Tibial nerve (tissue), 4 donors: Measurements from ENCODE around the gene REN. TPM values are rescaled to one million over a fixed set of nuclear protein-coding genes. Genes with fewer than 3 reads are reported as not detected.

ENCODE experiments used
- DNase-seq, 2 donors: peaks; one replicate each; pipeline ENCODE4 v3.0.0-alpha.2; 2019; ENCODE audit warnings: low spot score in 2 of 2
- H3K27ac ChIP-seq, 4 donors: fragments of 200-600 bp; sonication (generic) in 3 of 4; one replicate each; pipeline ENCODE4 v1.5.1; 2017 to 2019; ENCODE audit warnings: mild to moderate bottlenecking in 1 of 4
- H3K27me3 ChIP-seq, 2 donors: fragments of 200-600 bp; sonication (generic) in 1 of 2; one replicate each; pipeline versions ENCODE4 v1.5.1 to v1.6.0; 2017 to 2019
- H3K36me3 ChIP-seq, 3 donors: fragments of 200-600 bp; sonication (generic); one replicate each; pipeline ENCODE4 v1.5.1; 2018 to 2019
- H3K4me1 ChIP-seq, 4 donors: fragments of 200-600 bp; sonication (generic) in 3 of 4; one replicate each; pipeline ENCODE4 v1.5.1; 2017 to 2019
- H3K4me3 ChIP-seq, 4 donors: fragments of 200-600 bp; sonication (generic) in 3 of 4; one replicate each; pipeline ENCODE4 v1.5.1; 2017 to 2019; ENCODE audit warnings: mild to moderate bottlenecking in 1 of 4, moderate library complexity in 1 of 4
- H3K9me3 ChIP-seq, 4 donors: fragments of 200-600 bp; sonication (generic) in 3 of 4; one replicate each; pipeline ENCODE4 v1.5.1; 2017 to 2019
- EP300 ChIP-seq, 2 donors: sonication (generic); formaldehyde crosslinking; IDR thresholded peaks; one replicate each; pipeline ENCODE4 v1.6.1; 2017; ENCODE audit warnings: antibody characterized with exemption in 2 of 2, mild to moderate bottlenecking in 1 of 2
- POLR2A ChIP-seq, 2 donors: fragments of 450-650 bp; IDR thresholded peaks; one replicate each; pipeline ENCODE4 v1.6.1; 2017; ENCODE audit warnings: antibody characterized with exemption in 2 of 2, mild to moderate bottlenecking in 2 of 2, moderate library complexity in 2 of 2
- WGBS, 2 donors: methylation state at CpG; one replicate each; pipeline ENCODE4 v1.1.5; 2018; 5-methylcytosine and 5-hydroxymethylcytosine counted together
- total RNA-seq, 4 donors: library from RNA; depleted of rRNA; stranded (reverse); fragments of >200 nt; gene quantifications; one replicate each; pipeline ENCODE4 v1.1.0, GENCODE V29; 2016
- TF ChIP-seq, protein P1 (sequence below), 5 experiments: fragments of 200-600 bp in 3 of 5; fragments of 450-650 bp in 2 of 5; sonication (generic) in 3 of 5; IDR thresholded peaks; one replicate each; pipeline ENCODE4 v1.5.1; 2016 to 2019; ENCODE audit warnings: antibody characterized with exemption in 5 of 5, mild to moderate bottlenecking in 3 of 5, moderate library complexity in 2 of 5

REN gene
- total RNA-seq, 4 donors from 2014 or later: not detected

DNA sequence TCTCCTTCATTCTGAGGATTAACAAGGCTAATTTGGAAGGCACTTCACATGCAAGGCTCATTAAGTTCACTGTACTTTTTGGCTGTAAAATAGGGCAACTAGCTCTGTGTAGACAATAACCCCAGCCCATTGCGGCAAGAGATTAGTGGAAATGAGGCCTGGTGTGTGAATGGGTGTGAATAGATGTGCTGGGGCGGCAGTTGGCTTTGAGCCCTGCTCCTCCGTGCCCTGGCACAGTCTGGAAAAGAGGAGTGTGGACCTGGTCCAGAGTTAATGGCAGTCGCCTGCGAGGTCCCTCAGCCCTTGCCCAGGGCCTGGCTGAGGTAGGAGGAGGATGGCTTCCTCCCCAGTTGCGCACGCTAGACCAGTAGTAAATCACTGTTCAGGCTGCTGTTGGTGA is 25.3 kb upstream of the REN start:
- no peaks in the 10 kb centered on the region for H3K36me3 ChIP-seq
- WGBS, 2 donors: 70 to 81% methylated on average over 7 of the region's 7 CpGs
- H3K4me3 ChIP-seq: no peak overlapping the region
- H3K27me3 ChIP-seq: peaks cover 0 to 55% of the 10 kb centered on the region in 2 donors
- H3K27ac ChIP-seq: no peak overlapping the region
- TF ChIP-seq EP300 (IDR thresholded peaks at IDR 0.05) (no peak), POLR2A (IDR thresholded peaks at IDR 0.05) (no peak)
- TF ChIP-seq, protein P1, sequence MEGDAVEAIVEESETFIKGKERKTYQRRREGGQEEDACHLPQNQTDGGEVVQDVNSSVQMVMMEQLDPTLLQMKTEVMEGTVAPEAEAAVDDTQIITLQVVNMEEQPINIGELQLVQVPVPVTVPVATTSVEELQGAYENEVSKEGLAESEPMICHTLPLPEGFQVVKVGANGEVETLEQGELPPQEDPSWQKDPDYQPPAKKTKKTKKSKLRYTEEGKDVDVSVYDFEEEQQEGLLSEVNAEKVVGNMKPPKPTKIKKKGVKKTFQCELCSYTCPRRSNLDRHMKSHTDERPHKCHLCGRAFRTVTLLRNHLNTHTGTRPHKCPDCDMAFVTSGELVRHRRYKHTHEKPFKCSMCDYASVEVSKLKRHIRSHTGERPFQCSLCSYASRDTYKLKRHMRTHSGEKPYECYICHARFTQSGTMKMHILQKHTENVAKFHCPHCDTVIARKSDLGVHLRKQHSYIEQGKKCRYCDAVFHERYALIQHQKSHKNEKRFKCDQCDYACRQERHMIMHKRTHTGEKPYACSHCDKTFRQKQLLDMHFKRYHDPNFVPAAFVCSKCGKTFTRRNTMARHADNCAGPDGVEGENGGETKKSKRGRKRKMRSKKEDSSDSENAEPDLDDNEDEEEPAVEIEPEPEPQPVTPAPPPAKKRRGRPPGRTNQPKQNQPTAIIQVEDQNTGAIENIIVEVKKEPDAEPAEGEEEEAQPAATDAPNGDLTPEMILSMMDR (IDR thresholded peaks at IDR 0.05): no peak
- no peaks in the 10 kb centered on the region for H3K9me3 ChIP-seq
- no peak for DNase-seq
- peaks cover 0 to 12% (median 0%) of the 10 kb centered on the region in 4 donors for H3K4me1 ChIP-seq

DNA sequence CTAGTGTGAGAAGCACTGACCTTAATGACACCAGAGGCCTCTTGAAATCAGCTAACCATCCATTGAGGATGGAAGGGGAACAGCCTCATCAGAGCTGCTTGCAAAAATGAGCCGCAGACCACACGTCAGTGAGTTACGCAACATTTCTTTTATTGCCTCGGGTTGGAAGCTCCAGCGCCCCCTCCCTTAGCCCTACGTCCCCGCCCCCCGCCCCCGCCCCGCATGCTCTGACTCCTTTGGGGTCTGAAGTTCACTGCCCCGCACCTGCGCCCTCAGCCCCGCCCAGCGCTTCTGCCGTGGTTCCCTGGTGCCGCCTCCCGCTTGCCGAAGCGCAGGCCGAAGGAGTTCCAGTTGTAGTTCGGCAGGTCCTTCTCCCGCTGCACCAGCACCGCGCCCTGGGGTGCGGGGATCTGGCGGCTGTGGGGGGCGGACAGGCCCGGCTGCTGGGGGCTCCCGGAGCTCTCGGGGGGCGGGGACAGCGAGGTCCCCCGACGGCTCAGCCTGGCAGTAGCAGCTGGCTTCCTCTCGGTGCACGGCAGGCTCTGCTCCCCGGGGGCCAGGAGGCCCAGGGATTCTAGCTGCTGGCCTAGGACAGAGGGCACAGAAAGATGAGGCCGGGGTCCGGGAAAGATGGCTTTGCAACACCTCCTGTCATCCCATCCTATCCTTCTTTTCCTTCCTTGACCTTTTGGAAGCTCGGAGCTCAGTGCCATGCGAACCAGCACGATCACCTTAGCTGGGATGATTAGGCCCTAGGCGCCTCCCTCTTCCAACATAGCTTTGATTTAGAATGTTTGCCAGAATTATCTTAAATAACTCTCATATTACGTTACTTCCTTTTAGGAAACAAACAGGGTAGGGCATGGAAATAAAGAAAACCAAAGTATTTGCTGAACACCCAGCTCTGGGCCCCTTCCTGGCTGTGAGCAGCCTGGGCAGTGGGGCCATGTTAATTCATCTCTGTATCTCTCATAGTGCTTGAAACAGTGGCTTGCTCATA is 24.4 kb upstream of the REN start:
- peak overlapping the region; percentile 14 to 30 (median 23) for H3K4me3 ChIP-seq
- WGBS, 2 donors: 21 to 22% methylated on average over 30 to 31 of the region's 44 CpGs
- H3K27me3 ChIP-seq: peaks cover 0 to 54% of the 10 kb centered on the region in 2 donors
- DNase-seq: no peak
- H3K27ac ChIP-seq: no peak overlapping the region
- H3K9me3 ChIP-seq: no peaks in the 10 kb centered on the region
- no peaks in the 10 kb centered on the region for H3K36me3 ChIP-seq
- TF ChIP-seq POLR2A (IDR thresholded peaks at IDR 0.05) (no peak), EP300 (IDR thresholded peaks at IDR 0.05) (no peak)
- TF ChIP-seq, protein P1 (IDR thresholded peaks at IDR 0.05): no peak
- peaks cover 0 to 12% (median 0%) of the 10 kb centered on the region in 4 donors for H3K4me1 ChIP-seq

DNA sequence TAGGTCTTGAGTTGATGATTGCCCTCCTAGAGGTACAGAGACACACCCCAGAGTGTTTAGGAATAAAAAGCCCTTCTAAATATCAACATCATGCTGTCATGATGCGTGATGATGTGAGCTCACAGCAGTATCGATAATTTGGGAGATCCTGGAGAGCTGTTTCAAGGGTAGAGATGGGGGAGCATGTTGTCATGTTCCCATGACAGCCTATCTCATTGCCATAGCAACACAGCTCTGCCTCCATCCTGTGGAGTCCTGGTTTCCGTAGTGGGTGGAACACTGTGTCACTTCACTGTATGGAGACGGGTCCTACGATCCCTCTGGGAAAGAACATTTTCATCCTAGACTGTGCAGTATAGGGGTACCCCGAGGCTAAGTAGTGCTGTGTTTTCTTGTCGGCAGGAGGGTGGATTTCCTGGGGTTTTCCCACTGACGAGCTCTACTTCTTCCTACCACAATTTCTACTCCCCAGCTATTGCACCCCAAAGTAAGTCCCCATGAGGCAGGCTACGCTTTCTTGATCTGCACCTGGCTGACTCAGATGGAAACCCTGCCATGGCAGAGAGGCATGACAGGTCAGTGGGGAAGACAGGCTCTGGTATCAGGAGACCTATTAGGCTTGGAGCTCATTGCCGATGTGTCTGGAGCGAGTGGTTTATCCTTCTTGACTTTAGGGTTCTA is 23.0 kb upstream of the REN start:
- H3K36me3 ChIP-seq: no peaks in the 10 kb centered on the region
- 80 to 81% methylated on average over 11 of the region's 11 CpGs for WGBS, 2 donors
- TF ChIP-seq EP300 (IDR thresholded peaks at IDR 0.05) (no peak), POLR2A (IDR thresholded peaks at IDR 0.05) (no peak)
- TF ChIP-seq, protein P1 (IDR thresholded peaks at IDR 0.05): no peak
- H3K4me3 ChIP-seq: no peak overlapping the region
- H3K4me1 ChIP-seq: peaks cover 0 to 12% (median 0%) of the 10 kb centered on the region in 4 donors
- no peak for DNase-seq
- H3K27me3 ChIP-seq: peaks cover 0 to 56% of the 10 kb centered on the region in 2 donors
- no peaks in the 10 kb centered on the region for H3K9me3 ChIP-seq
- no peak overlapping the region for H3K27ac ChIP-seq

DNA sequence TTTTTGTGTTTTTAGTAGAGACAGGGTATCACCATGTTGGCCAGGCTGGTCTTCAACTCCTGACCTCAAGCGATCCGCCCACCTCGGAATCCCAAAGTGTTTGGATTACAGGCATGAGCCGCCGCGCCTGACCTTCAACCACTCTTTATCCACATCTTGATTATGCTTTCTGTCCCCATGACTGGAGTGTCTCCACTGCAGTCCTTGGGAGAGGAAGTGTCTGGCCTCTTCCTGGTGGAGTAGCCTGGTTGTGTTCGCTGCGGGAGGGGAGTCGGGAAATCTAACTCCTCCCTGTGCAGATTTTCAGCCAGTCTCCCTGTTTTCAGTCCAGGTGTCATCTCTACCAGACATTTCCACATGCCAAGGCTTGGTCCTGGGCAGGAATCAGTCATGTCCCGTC is 20.5 kb upstream of the REN start:
- TF ChIP-seq POLR2A (IDR thresholded peaks at IDR 0.05) (no peak), EP300 (IDR thresholded peaks at IDR 0.05) (no peak)
- TF ChIP-seq, protein P1 (IDR thresholded peaks at IDR 0.05): no peak
- H3K36me3 ChIP-seq: no peaks in the 10 kb centered on the region
- peaks cover 0 to 56% of the 10 kb centered on the region in 2 donors for H3K27me3 ChIP-seq
- no peaks in the 10 kb centered on the region for H3K9me3 ChIP-seq
- 76 to 82% methylated on average over 10 of the region's 10 CpGs for WGBS, 2 donors
- peaks cover 0 to 12% (median 0%) of the 10 kb centered on the region in 4 donors for H3K4me1 ChIP-seq
- H3K4me3 ChIP-seq: no peak overlapping the region
- no peak for DNase-seq
- no peak overlapping the region for H3K27ac ChIP-seq
